ENCODE data around the gene RFX7.
"Not testable (repeated sequence)": the region's sequence is repeated elsewhere in the genome, so short reads cannot be mapped to it uniquely, and the experiment has no call there.

The RFX7 gene

GRCh38 chr15:56207092-56207491 lies 36.6 kb downstream of the RFX7 start:
- H3K36me3 ChIP-seq (ENCODE audit: control insufficient read depth, insufficient read depth, low read length), result no peaks in the 10 kb centered on the region
- no peaks in the 10 kb centered on the region for H3K9me3 ChIP-seq (ENCODE audit: control insufficient read depth, insufficient read depth, low read length)
- H3K27ac ChIP-seq (ENCODE audit: low read length), result no peak overlapping the region
- no peak overlapping the region for H3K4me3 ChIP-seq (ENCODE audit: low read length)
- no peaks in the 10 kb centered on the region for H3K27me3 ChIP-seq (ENCODE audit: control insufficient read depth, insufficient read depth, low read length)
- DNase-seq (ENCODE audit: low read depth, low spot score), result no peak
- no peaks in the 10 kb centered on the region for H3K4me1 ChIP-seq (ENCODE audit: control insufficient read depth, insufficient read depth, low read length)

- Histone ChIP-seq H3K4me3 (ENCODE audit: low read length) (no peak overlapping the region), H3K4me1 (ENCODE audit: control insufficient read depth, insufficient read depth, low read length) (no peaks in the 10 kb centered on the region), H3K27ac (ENCODE audit: low read length) (no peak overlapping the region), H3K9me3 (ENCODE audit: control insufficient read depth, insufficient read depth, low read length) (no peaks in the 10 kb centered on the region), H3K27me3 (ENCODE audit: control insufficient read depth, insufficient read depth, low read length) (no peaks in the 10 kb centered on the region), H3K36me3 (ENCODE audit: control insufficient read depth, insufficient read depth, low read length) (no peaks in the 10 kb centered on the region)
- no peak for DNase-seq (ENCODE audit: low read depth, low spot score)
These were observed 38.4 kb downstream of the RFX7 start for GRCh38 chr15:56205061-56205876.

DNA sequence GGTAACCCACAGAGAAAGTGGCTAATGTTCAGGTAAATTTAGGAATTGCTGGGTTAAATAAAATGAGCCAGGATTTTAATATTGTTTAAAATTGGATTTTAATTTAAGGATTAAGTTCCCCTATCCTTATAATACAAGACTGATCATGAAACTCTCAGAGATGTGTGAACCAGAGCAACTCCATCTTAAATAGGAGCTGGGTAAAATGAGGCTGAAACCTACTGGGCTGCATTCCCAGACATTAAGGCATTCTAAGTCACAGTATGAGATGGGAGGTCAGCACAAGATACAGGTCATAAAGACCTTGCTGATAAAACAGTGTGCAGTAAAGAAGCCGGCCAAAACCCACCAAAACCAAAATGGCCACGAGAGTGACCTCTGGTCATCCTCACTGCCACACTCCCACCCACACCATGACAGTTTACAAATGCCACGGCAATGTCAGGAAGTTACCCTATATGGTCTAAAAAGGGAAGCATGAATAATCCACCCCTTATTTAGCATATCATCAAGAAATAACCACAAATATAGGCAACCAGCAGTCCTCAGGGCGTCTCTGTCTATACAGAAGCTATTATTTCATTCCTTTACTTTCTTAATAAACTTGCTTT lies 40.3 kb downstream of the RFX7 start:
- H3K4me1 ChIP-seq (ENCODE audit: control insufficient read depth, insufficient read depth, low read length); H3K9me3 ChIP-seq (ENCODE audit: control insufficient read depth, insufficient read depth, low read length); H3K36me3 ChIP-seq (ENCODE audit: control insufficient read depth, insufficient read depth, low read length); H3K4me3 ChIP-seq (ENCODE audit: low read length); H3K27ac ChIP-seq (ENCODE audit: low read length); H3K27me3 ChIP-seq (ENCODE audit: control insufficient read depth, insufficient read depth, low read length); DNase-seq (ENCODE audit: low read depth, low spot score): not testable (repeated sequence)
- no CpG with 5 or more reads among the region's 4 CpGs for WGBS (ENCODE audit: insufficient coverage, insufficient read length)

DNA sequence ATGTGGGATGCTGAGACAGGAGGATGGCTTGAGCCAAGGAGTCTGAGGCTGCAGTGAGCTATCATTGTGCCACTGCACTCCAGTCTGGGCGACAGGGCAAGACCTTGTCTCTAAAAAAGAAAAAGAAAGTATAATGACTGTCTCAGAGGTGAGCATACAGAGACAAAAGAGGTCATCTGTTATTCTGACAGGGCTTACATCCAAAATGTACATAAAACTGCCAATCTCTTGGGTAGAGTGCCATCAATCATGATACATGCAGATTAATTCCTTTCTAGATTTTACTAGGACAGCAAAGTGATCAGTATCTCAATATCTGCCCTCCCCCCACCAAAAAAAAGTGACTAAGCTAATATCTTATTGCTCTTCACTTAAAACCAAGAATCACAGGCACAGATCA lies 41.0 kb downstream of the RFX7 start:
- DNase-seq (ENCODE audit: low read depth, low spot score), result no peak
- H3K4me1 ChIP-seq (ENCODE audit: control insufficient read depth, insufficient read depth, low read length), result no peaks in the 10 kb centered on the region
- no peaks in the 10 kb centered on the region for H3K9me3 ChIP-seq (ENCODE audit: control insufficient read depth, insufficient read depth, low read length)
- WGBS (ENCODE audit: insufficient coverage, insufficient read length), result no CpG with 5 or more reads among the region's 1 CpG
- no peaks in the 10 kb centered on the region for H3K27me3 ChIP-seq (ENCODE audit: control insufficient read depth, insufficient read depth, low read length)
- H3K4me3 ChIP-seq (ENCODE audit: low read length), result no peak overlapping the region
- no peaks in the 10 kb centered on the region for H3K36me3 ChIP-seq (ENCODE audit: control insufficient read depth, insufficient read depth, low read length)
- H3K27ac ChIP-seq (ENCODE audit: low read length), result no peak overlapping the region

DNA sequence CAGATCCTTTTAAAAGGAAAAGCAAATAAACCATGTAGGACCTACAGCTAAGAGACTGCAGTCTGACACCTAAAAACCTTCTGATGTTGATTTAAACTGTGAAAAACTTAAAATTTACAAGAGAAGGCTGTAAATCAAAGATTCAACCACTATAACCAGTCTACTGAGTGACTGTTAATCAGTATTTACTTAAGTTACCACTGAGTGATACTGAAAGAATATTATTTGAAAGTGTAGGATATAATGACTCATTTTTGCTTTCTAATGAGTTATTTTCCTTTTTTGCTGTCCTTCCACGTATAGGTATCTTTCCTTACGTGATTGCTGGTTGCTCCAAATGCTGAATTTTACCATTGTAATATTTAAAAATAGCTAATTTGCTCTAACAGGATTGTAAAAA lies 44.6 kb downstream of the RFX7 start:
- H3K27me3 ChIP-seq (ENCODE audit: control insufficient read depth, insufficient read depth, low read length), result no peaks in the 10 kb centered on the region
- H3K27ac ChIP-seq (ENCODE audit: low read length), result no peak overlapping the region
- no peaks in the 10 kb centered on the region for H3K36me3 ChIP-seq (ENCODE audit: control insufficient read depth, insufficient read depth, low read length)
- H3K4me3 ChIP-seq (ENCODE audit: low read length), result no peak overlapping the region
- H3K9me3 ChIP-seq (ENCODE audit: control insufficient read depth, insufficient read depth, low read length), result no peaks in the 10 kb centered on the region
- DNase-seq (ENCODE audit: low read depth, low spot score), result no peak
- no peaks in the 10 kb centered on the region for H3K4me1 ChIP-seq (ENCODE audit: control insufficient read depth, insufficient read depth, low read length)
- whole genome bisulfite sequencing (ENCODE audit: insufficient coverage, insufficient read length), result no CpG with 5 or more reads among the region's 2 CpGs

DNA sequence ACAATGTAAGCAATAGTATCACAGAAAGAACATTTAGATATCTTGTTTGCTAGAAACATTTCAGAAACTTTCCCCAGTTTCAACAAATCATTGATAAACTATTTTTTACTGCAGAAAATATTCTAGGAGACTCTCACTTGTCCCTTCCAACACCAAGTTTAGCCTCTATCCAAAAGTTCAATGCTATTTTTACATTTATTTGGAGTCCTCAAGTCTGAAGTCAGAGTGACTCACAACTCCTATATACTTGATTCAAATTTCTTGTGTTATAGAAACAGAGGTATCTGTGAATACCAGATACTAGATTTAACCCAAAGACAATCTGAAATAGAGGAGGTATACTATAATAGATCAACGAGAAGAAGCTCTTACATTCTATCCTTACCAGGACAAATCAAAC lies 49.6 kb downstream of the RFX7 start:
- Histone ChIP-seq H3K4me1 (ENCODE audit: control insufficient read depth, insufficient read depth, low read length) (0 out of 2 replicates have a peak, but pooled peaks cover 2% of the 10 kb centered on the region), H3K27me3 (ENCODE audit: control insufficient read depth, insufficient read depth, low read length) (no peaks in the 10 kb centered on the region), H3K9me3 (ENCODE audit: control insufficient read depth, insufficient read depth, low read length) (no peaks in the 10 kb centered on the region), H3K36me3 (ENCODE audit: control insufficient read depth, insufficient read depth, low read length) (no peaks in the 10 kb centered on the region), H3K4me3 (ENCODE audit: low read length) (no peak overlapping the region), H3K27ac (ENCODE audit: low read length) (no peak overlapping the region)
- WGBS (ENCODE audit: insufficient coverage, insufficient read length), result no CpG with 5 or more reads among the region's 1 CpG
- DNase-seq (ENCODE audit: low read depth, low spot score), result no peak

DNA sequence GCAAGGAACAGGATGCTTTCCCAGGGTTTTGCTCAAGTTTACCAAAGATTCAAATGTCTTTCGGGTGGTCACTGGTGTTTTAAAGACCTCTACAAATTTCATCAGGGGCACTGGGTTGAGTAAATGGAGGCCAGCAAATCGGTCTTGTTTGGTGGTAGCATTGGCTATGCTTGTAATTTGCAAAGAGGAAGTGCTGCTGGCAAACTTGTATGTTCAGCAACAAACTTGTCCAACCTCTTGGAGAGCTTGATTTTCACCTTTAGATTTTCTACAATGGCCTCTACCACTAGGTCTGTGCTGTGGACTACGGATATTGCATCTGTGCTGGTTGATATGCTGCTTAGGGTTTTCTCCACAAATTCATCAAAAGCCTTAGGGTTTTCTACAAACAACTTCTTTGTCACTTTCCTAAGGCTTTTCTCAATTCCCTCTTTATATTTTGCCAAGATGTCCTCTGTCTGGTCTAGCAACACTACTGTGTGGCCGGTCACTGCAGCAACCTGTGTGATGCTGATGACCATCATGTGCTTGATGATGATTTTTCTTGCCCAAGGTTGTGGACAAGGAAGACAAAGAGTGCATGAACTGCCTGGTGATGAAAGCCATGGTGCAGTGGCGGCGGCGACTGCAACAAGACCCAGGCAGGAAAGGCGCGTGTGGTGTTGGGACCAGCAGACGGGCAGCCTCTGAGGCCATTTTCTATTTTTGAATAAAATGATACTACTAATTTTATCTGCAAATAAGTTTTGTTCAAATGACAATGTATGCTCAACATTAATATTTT lies 50.8 kb downstream of the RFX7 start:
- Histone ChIP-seq H3K36me3 (ENCODE audit: control insufficient read depth, insufficient read depth, low read length) (no peaks in the 10 kb centered on the region), H3K4me3 (ENCODE audit: low read length) (no peak overlapping the region), H3K4me1 (ENCODE audit: control insufficient read depth, insufficient read depth, low read length) (0 out of 2 replicates have a peak, but pooled peaks cover 2% of the 10 kb centered on the region), H3K27me3 (ENCODE audit: control insufficient read depth, insufficient read depth, low read length) (no peaks in the 10 kb centered on the region), H3K27ac (ENCODE audit: low read length) (no peak overlapping the region), H3K9me3 (ENCODE audit: control insufficient read depth, insufficient read depth, low read length) (no peaks in the 10 kb centered on the region)
- no CpG with 5 or more reads among the region's 10 CpGs for WGBS (ENCODE audit: insufficient coverage, insufficient read length)
- DNase-seq (ENCODE audit: low read depth, low spot score), result no peak

DNA sequence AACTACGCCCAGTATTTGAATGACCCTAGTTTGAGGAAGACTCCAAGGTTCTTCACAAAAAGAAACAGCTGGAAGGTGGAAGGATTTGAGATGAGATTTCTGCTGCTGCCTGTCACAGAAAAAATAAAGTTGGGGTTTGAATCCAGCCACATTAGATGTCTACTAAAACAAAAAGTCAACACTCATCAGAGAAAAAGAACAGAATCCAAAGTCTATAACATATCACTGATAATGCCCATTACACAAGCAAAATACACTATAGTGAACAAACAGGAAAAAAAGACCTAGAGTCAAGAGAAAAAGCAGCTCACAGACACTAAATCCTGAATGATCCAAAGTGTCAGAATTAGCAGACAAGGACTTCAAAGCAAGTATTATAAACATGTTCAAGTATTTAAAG lies 56.0 kb downstream of the RFX7 start:
- no peak overlapping the region for H3K4me3 ChIP-seq (ENCODE audit: low read length)
- H3K4me1 ChIP-seq (ENCODE audit: control insufficient read depth, insufficient read depth, low read length), result no peaks in the 10 kb centered on the region
- no peaks in the 10 kb centered on the region for H3K9me3 ChIP-seq (ENCODE audit: control insufficient read depth, insufficient read depth, low read length)
- no CpG with 5 or more reads among the region's 1 CpG for WGBS (ENCODE audit: insufficient coverage, insufficient read length)
- no peaks in the 10 kb centered on the region for H3K27me3 ChIP-seq (ENCODE audit: control insufficient read depth, insufficient read depth, low read length)
- H3K27ac ChIP-seq (ENCODE audit: low read length), result no peak overlapping the region
- no peak for DNase-seq (ENCODE audit: low read depth, low spot score)
- no peaks in the 10 kb centered on the region for H3K36me3 ChIP-seq (ENCODE audit: control insufficient read depth, insufficient read depth, low read length)

DNA sequence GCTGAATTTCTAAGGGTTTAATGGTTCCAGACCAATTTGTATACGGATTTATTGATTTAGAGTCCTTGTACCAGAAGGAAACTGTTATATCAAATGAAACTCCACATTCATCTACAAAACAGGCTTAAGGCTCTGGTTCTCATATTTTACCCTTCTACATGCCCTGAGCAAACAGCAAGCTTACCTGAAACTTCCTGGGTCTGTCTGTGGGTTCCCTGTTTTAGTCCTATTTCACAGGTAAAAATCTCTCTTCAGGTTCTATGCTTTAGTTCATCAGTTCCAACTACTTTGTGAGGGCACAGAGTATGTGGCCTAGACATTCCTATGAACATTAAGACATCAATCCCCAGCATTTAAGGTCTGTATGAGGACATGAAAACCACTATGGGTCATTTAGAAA lies 57.7 kb downstream of the RFX7 start:
- H3K4me3 ChIP-seq (ENCODE audit: low read length), result no peak overlapping the region
- H3K27me3 ChIP-seq (ENCODE audit: control insufficient read depth, insufficient read depth, low read length), result no peaks in the 10 kb centered on the region
- no CpG with 5 or more reads among the region's 1 CpG for WGBS (ENCODE audit: insufficient coverage, insufficient read length)
- no peak overlapping the region for H3K27ac ChIP-seq (ENCODE audit: low read length)
- H3K9me3 ChIP-seq (ENCODE audit: control insufficient read depth, insufficient read depth, low read length), result no peaks in the 10 kb centered on the region
- no peaks in the 10 kb centered on the region for H3K4me1 ChIP-seq (ENCODE audit: control insufficient read depth, insufficient read depth, low read length)
- no peaks in the 10 kb centered on the region for H3K36me3 ChIP-seq (ENCODE audit: control insufficient read depth, insufficient read depth, low read length)
- DNase-seq (ENCODE audit: low read depth, low spot score), result no peak

- H3K9me3 ChIP-seq (ENCODE audit: control insufficient read depth, insufficient read depth, low read length), result no peaks in the 10 kb centered on the region
- H3K4me1 ChIP-seq (ENCODE audit: control insufficient read depth, insufficient read depth, low read length), result no peaks in the 10 kb centered on the region
- no peak for DNase-seq (ENCODE audit: low read depth, low spot score)
- WGBS (ENCODE audit: insufficient coverage, insufficient read length), result no CpG with 5 or more reads among the region's 3 CpGs
- no peaks in the 10 kb centered on the region for H3K27me3 ChIP-seq (ENCODE audit: control insufficient read depth, insufficient read depth, low read length)
- H3K36me3 ChIP-seq (ENCODE audit: control insufficient read depth, insufficient read depth, low read length), result no peaks in the 10 kb centered on the region
- H3K4me3 ChIP-seq (ENCODE audit: low read length), result no peak overlapping the region
- no peak overlapping the region for H3K27ac ChIP-seq (ENCODE audit: low read length)
These were observed 59.2 kb downstream of the RFX7 start for GRCh38 chr15:56184516-56184915.

Data from iPS DF 6.9 (cell line).